Measurements from ENCODE around the gene AK8. TPM values are rescaled to one million over a fixed set of nuclear protein-coding genes. Genes with fewer than 3 reads are reported as not detected.

Gene AK8
- total and polyA plus RNA-seq, 12 donors, result 0.09 to 1.0 (median 0.21) TPM; not detected in 6

DNA sequence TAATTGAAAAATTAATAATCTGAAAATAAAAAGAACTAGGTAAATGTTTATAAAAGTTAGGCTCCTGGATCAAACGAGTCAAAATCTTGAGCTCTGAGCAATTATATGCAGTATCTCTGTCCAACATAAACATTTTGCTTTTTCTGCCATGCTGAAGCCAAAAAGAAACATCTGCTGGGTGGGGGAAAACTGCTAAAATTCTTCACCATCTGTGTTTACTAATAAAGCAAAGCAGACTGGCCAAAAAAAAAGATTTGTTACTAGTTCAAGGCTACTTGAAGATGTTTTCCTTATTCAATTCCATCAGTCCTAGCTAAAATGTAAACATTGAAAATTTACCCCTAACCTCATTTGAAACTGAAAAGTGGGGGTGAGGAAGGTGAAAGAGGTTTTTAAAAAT lies 178.1 kb downstream of the AK8 start:
- no peak for ATAC-seq
- WGBS, 2 donors, result 39 to 48% methylated on average over 1 of the region's 1 CpG
- Histone ChIP-seq H3K4me3 (no peak overlapping the region), H3K9me3 (peaks cover 0 to 32% (median 18%) of the 10 kb centered on the region in 11 donors), H3K36me3 (no peaks in the 10 kb centered on the region), H3K4me1 (no peaks in the 10 kb centered on the region), H3K27me3 (peaks cover 0 to 2% (median 0%) of the 10 kb centered on the region in 7 donors), H3K27ac (no peak overlapping the region)
- intact Hi-C loops (cut with DNase I), result loop anchor here in 3 of 10 donors (10.0 kb wide), 1 partner anchor 95 kb away; no protein-coding TSS in a partner anchor
- TF ChIP-seq, protein P1, sequence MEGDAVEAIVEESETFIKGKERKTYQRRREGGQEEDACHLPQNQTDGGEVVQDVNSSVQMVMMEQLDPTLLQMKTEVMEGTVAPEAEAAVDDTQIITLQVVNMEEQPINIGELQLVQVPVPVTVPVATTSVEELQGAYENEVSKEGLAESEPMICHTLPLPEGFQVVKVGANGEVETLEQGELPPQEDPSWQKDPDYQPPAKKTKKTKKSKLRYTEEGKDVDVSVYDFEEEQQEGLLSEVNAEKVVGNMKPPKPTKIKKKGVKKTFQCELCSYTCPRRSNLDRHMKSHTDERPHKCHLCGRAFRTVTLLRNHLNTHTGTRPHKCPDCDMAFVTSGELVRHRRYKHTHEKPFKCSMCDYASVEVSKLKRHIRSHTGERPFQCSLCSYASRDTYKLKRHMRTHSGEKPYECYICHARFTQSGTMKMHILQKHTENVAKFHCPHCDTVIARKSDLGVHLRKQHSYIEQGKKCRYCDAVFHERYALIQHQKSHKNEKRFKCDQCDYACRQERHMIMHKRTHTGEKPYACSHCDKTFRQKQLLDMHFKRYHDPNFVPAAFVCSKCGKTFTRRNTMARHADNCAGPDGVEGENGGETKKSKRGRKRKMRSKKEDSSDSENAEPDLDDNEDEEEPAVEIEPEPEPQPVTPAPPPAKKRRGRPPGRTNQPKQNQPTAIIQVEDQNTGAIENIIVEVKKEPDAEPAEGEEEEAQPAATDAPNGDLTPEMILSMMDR (IDR thresholded peaks at IDR 0.05), result no peak
- no peak for DNase-seq

DNA sequence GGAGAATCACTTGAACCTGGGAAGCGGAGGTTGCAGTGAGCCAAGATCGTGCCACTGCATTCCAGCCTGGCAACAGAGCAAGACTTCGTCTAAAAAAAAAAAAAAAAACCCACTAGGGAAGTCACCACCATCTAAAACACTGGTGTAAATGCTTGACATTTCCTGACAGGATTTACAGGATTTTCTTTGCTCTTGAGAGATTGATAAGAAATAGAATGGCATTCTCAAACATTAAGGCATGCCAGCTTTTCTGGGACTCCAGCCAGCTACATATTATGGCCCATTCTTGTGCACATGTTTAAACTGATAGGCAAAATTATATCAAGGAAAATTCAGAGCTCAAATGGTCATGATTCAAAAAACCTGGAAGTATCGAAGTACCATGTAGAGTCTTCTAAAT lies 179.1 kb downstream of the AK8 start:
- H3K4me3 ChIP-seq, result no peak overlapping the region
- 25 to 36% methylated on average over 4 of the region's 4 CpGs for WGBS, 2 donors
- ATAC-seq (no peak), DNase-seq (no peak)
- no peaks in the 10 kb centered on the region for H3K4me1 ChIP-seq
- TF ChIP-seq, protein P1 (IDR thresholded peaks at IDR 0.05), result no peak
- no peaks in the 10 kb centered on the region for H3K36me3 ChIP-seq
- no peaks in the 10 kb centered on the region for H3K27me3 ChIP-seq
- peaks cover 0 to 32% (median 18%) of the 10 kb centered on the region in 11 donors for H3K9me3 ChIP-seq
- intact Hi-C loops (cut with DNase I), result loop anchor here in 3 of 10 donors (10.0 kb wide), 1 partner anchor 96 kb away; no protein-coding TSS in a partner anchor
- no peak overlapping the region for H3K27ac ChIP-seq

DNA sequence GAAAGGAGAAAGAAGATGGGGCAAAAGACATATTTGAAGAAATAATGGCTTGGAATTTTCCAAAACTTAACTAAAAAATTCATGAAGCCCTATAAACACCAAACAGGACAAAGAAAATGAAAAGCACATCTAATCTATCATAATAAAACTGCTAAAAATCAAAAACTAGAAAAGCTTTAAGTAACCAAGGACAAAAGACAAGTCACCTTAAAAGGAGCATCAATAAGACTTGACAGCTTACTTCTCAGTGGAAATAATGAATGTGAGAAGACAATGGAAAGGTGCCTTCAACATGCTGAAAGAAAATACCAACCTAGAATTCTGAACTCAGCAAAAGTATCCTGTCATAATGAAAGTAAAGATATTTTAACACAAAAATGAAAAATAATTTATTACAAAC lies 180.9 kb downstream of the AK8 start:
- peaks cover 0 to 32% (median 18%) of the 10 kb centered on the region in 11 donors for H3K9me3 ChIP-seq
- intact Hi-C loops (cut with DNase I), result loop anchor here in 3 of 10 donors (10.0 kb wide), 1 partner anchor 98 kb away; no protein-coding TSS in a partner anchor
- DNase-seq (no peak), ATAC-seq (no peak)
- TF ChIP-seq, protein P1 (IDR thresholded peaks at IDR 0.05), result no peak
- H3K4me3 ChIP-seq, result no peak overlapping the region
- H3K4me1 ChIP-seq, result no peaks in the 10 kb centered on the region
- H3K27me3 ChIP-seq, result no peaks in the 10 kb centered on the region
- H3K27ac ChIP-seq, result no peak overlapping the region
- peaks cover 0 to 8% (median 0%) of the 10 kb centered on the region in 9 donors for H3K36me3 ChIP-seq

DNA sequence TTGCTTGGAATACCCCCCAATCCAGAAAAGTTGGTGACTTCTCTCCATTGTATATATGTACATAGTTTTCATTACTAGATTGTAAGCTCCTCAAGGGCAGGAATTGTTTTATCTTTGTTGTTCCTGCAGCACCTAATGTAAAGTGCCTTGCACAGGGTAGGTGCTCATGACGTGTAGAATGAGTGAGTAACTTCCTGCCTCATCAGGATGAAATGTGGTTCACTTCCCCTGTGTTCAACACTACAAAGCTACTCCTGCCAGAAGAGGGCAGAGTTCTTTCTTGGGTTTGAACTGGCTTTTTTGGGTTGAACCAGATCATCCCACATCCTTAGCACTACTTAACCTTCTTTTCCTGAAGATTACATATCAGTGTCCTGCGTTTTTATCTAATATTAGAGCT lies 183.9 kb downstream of the AK8 start:
- intact Hi-C loops (cut with DNase I), result loop anchor here in 3 of 10 donors (10.0 kb wide), 1 partner anchor 101 kb away; no protein-coding TSS in a partner anchor
- TF ChIP-seq, protein P1 (IDR thresholded peaks at IDR 0.05), result peak in 3 of 9 donors; percentile 20 to 27 (median 22)
- WGBS, 2 donors, result 32 to 41% methylated on average over 2 of the region's 2 CpGs
- peaks cover 0 to 35% (median 4%) of the 10 kb centered on the region in 9 donors for H3K36me3 ChIP-seq
- no peak overlapping the region for H3K27ac ChIP-seq
- ATAC-seq (no peak), DNase-seq (no peak)
- H3K4me1 ChIP-seq, result no peaks in the 10 kb centered on the region
- no peak overlapping the region for H3K4me3 ChIP-seq
- H3K9me3 ChIP-seq, result peaks cover 0 to 32% (median 18%) of the 10 kb centered on the region in 11 donors
- no peaks in the 10 kb centered on the region for H3K27me3 ChIP-seq
